ENCODE measurements around the gene PRTN3.

Gene PRTN3, protein sequence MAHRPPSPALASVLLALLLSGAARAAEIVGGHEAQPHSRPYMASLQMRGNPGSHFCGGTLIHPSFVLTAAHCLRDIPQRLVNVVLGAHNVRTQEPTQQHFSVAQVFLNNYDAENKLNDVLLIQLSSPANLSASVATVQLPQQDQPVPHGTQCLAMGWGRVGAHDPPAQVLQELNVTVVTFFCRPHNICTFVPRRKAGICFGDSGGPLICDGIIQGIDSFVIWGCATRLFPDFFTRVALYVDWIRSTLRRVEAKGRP

DNA sequence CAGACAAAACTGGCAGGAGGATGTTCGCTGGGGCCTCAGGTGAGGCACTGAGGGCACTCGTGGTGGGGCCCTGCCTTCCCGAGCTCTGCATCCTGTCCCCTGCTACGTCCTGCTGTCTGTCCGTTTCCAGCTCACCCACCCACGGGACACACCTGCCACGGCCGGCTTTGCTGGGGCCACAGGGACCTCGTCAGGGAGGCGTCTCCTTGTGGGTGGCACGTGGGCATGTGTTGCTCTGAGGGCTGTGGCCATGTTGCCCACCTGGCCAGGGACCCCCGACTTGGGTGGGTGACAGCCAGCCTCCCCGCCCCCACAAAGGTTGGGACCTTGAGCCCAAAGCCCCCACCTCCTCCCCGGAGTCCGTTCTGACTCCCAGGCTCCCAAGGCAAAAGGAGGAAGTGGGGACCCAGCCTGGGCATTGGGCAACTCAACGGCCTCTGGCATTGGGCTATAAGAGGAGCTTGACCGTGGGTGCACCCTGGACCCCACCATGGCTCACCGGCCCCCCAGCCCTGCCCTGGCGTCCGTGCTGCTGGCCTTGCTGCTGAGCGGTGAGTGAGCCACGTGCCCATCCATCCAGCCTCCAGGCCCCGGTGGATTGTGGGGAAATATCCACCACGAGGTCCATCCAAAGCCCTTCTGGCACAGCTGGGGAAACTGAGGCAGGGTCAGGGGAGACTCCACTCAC lies at the start of gene PRTN3:
Gene PRTN3, plus strand, starts transcription at position 481 of the 688 bp plus-strand sequence. Its CDS starts 10 bp downstream, at position 491.
- no peak for DNase-seq
- in situ Hi-C loops (cut with HindIII; ENCODE audit: low pct_ligation_motif_present, low pct_unique_long_range_greater_than_20kb, low sequenced_read_pairs): no loop called here

DNA sequence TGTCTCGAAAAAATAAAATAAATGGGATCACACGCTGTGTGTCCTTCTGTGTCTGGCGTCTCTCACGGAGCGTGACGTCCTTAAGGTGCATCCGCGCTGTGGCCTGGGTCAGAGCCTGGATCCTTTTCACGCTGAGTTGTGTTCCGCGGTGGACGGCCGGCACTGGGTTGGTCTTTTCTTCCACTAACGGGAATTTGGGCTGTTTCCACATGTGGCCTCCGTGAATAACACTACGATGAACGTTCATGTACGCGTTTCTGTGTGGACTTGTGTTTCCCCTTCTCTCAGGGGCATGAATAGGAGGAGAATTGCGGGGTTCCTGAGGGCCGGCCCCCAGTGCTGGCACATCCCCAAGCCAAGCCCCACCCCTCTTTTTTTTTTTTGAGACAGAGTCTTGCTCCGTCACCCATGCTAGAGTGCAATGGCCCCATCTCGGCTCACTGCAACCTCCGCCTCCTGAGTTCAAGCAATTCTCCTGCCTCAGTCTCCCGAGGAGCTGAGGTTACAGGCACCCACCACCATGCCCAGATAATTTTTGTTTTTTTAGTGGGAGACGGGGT lies 49.7 kb upstream of the PRTN3 start:
- in situ Hi-C loops (cut with HindIII; ENCODE audit: low pct_ligation_motif_present, low pct_unique_long_range_greater_than_20kb, low sequenced_read_pairs): no loop called here
- no peak for DNase-seq

DNA sequence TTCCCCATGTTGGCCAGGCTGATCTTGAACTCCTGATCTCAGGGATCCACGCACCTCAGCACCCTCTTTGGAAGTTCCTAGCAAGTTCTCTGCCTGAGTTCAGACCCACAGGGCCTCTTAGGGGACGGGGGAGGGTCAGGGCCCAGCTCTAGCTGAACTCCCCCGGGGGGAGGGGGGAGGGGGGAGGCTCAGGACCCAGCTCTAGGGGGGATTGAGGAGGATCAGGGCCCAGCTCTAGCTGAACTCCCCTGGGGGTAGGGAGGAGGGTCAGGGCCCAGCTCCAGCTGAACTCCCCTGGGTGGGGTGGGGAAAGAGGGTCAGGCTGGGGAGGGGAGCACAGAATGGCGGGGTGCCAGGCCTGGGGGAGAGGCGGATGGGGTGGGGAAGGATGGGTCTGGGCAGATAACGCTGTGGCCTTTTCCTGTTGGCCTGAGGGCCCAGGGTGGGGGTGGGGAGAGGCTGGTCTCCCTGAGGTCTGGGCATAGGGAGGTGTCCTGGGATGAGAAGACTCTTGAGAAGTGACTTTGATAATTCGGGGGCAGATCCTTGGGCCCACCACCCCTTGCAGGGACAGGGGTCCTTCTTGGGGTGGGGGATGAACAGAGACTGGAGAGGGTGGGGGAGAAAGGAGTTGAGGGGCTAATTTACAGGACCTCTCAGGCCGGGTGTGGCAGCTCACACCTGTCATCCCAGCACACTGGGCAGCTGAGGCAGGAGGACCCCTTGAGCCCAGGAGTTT lies 49.1 kb upstream of the PRTN3 start:
- in situ Hi-C loops (cut with HindIII; ENCODE audit: low pct_ligation_motif_present, low pct_unique_long_range_greater_than_20kb, low sequenced_read_pairs): no loop called here
- no peak for DNase-seq

DNA sequence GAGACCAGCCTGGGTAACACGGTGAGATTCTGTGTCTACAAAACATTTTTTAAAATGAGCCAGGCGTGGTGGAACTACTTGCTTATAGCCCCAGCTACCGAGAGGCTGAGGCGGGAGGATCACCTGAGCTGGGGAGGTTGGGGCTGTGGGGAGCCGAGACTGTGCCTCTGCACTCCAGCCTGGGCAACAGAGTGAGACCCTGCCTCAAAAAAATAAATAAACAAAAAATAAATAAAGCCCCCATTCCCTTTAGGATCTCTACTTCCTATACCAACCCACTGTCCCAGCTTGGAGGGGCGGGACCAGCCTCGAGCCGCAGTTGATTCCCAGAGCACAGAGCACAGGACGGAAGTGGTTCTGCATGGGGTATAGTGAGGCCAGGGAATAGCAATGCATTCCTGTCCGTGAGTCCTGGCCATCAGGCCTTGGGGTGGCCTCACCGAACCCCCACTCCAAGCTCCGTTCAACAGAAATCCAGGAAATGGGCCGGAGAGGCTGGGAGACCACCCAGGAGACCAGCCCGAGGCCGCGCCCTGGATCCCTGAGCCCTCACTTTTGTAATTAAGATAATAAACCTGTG lies 48.4 kb upstream of the PRTN3 start:
- no peak for DNase-seq
- in situ Hi-C loops (cut with HindIII; ENCODE audit: low pct_ligation_motif_present, low pct_unique_long_range_greater_than_20kb, low sequenced_read_pairs): no loop called here

DNA sequence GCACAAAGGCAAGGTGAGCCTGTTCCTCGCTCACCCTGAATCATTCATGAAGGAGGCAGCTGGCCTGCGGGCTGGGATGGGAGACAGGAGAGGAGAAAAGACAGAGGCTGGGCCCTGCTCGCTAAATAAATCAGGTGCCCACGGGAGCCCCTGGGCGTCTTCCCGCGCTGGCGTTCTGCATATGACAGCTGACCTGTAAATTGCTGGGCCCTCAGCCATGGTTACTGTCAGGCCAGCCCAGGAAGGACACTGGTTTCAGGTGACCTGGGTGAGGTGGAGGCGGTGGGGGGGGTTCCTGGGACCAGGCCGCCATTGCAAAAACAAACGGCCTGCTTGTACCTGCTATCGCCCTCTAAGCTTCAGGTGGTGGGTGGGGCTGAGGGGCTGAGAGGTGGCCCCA lies 47.0 kb upstream of the PRTN3 start:
- DNase-seq: no peak
- in situ Hi-C loops (cut with HindIII; ENCODE audit: low pct_ligation_motif_present, low pct_unique_long_range_greater_than_20kb, low sequenced_read_pairs): no loop called here

DNA sequence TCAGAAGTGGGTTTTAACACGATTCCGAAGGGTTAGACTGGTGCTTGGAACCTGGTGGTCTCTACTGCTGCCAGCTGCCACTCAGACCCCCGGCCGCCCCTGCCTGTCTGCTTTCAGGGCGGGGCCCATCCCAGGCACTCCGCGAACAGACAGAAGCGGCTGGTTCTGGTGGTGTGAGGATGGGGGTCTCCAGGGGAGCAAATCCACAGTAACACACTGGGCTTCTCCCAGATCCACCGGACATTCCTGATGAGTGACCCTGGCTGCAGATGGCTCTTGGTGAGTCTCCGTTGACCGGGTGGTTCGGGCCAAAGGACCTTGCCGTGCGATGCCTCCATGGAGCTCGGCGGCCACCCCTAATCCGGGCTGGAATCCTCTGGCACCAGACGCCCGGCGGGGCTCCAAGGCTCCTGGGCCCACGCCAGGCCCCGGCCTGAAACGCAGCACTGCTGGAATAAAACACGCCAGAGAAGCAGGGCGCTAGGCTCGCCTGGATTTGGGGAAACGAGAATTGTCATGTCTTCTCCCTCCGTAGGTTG lies 45.7 kb upstream of the PRTN3 start:
- DNase-seq: no peak
- in situ Hi-C loops (cut with HindIII; ENCODE audit: low pct_ligation_motif_present, low pct_unique_long_range_greater_than_20kb, low sequenced_read_pairs): no loop called here

DNA sequence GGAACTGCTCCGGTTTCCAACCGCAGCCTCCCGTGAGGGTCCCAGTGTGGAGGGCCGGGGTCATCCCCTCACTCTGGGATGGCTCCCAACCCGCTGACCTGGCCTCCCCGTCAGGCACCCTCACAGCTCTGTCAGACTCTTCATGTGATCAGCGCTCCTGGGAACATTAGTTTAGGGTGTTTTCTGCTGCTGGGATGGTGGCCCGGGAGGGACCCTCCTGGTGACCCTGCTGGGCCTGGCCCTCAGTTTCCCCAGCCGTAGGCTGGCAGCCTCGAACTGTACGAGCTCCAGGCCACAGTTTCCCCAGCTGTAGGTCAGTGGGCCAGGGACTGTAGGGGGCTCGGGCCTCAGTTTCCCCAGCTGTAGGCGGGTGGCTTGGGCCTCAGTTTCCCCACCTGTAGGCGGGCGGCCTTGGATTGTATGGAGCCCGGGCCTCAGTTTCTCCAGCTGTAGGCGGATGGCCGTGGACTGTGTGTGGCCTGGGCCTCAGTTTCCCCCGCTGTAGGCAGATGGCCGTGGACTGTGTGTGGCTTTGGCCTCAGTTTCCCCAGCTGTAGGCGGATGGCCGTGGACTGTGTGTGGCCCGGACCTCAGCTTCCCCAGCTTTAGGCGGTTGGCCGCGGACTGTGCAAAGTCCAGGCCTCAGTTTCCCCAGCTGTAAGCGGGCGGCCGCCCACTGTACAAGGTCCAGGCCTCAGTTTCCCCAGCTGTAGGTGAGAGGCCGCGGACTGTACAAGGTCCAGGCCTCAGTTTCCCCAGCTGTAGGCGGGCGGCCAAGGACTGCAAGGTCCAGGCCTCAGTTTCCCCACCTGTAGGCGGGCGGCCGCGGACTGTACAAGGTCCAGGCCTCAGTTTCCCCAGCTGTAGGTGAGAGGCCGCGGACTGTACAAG lies 44.9 kb upstream of the PRTN3 start:
- in situ Hi-C loops (cut with HindIII; ENCODE audit: low pct_ligation_motif_present, low pct_unique_long_range_greater_than_20kb, low sequenced_read_pairs): no loop called here
- no peak for DNase-seq

DNA sequence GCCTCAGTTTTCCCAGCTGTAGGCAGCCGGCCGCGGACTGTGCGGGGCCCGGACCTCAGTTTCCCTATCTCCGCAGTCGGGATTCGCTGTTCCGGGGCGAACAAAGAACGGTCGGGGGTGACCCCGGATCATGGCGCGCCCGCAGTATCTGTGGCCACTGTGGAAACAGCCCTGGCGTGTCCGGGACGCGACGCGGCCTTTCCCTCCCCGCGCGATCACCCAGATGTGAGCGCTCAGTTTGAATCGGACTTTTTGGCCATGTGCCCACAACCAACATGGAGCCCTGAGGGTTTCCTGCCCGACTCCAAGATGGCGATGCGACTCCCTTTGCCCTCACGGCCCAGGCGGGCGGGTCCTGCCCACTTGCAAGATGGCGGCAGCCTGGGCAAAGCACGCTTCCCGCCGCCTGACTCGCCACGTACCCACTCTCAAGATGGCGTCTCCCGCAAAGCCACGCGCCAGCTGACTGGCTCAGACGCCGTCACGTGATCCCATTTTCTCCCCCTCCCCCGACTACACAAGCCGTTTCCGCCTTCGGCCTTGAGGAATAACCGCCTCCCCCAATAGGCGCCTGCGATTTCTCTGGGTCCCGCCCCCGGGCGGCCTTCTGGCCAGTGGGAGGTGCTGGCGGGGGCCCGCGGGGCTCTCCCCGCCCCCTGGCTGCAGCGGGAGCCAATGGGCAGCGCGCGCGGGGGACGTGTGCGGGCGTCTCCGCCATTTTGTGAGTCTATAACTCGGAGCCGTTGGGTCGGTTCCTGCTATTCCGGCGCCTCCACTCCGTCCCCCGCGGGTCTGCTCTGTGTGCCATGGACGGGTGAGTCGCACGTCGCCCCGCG lies 43.9 kb upstream of the PRTN3 start, which contains the start of gene PTBP1:
Gene PTBP1, plus strand, starts transcription at position 761 of the 836 bp plus-strand sequence. Its CDS starts 46 bp downstream, at position 807.
- in situ Hi-C loops (cut with HindIII; ENCODE audit: low pct_ligation_motif_present, low pct_unique_long_range_greater_than_20kb, low sequenced_read_pairs): no loop called here
- DNase-seq: peak; percentile 99

DNA sequence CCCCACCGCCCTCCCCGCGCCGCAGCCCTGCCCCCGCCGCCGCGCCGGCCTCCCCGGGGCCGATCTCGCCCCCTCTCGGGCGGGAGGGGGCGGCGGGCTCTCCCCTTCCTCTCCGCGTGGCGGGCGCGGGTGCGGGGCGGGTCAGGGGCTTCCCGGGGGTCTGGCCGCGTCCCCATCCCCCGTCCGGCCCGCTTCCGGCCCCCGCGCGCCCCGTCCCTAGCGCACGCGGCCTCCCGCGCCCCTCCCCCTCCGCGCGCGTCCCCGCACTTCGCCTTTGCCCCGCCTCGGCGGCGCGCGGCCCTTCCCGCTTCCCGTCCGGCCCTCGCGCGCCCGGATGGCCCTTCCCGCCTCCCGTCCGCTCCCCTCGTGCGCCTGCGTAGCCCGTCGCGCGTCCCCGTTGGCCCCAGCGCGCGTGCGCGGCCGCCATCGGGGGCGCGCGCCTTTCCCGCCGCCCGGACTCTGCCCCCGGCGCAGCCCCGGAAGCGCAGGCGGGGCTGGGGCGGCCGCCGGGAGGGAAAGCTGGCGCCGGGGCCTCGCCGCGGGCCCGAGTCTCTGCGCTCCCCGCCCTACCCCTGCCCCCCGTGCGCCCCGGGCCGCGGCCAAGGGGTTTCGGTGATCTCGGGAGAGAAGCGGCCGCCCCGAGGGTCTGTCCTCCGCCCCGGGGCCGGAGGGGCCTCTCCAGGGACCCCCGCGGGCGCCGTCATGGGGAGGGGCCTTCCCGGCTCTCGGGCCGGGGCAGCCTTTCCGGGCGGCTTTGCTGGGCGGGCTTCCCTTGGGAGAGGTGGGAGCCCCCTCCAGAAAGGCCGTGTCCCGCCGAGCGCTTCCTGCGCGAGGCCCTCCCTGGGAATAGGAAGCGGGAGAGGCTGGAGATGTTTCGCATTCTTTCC lies 43.0 kb upstream of the PRTN3 start:
- peak; percentile 87 for DNase-seq
- in situ Hi-C loops (cut with HindIII; ENCODE audit: low pct_ligation_motif_present, low pct_unique_long_range_greater_than_20kb, low sequenced_read_pairs): no loop called here

DNA sequence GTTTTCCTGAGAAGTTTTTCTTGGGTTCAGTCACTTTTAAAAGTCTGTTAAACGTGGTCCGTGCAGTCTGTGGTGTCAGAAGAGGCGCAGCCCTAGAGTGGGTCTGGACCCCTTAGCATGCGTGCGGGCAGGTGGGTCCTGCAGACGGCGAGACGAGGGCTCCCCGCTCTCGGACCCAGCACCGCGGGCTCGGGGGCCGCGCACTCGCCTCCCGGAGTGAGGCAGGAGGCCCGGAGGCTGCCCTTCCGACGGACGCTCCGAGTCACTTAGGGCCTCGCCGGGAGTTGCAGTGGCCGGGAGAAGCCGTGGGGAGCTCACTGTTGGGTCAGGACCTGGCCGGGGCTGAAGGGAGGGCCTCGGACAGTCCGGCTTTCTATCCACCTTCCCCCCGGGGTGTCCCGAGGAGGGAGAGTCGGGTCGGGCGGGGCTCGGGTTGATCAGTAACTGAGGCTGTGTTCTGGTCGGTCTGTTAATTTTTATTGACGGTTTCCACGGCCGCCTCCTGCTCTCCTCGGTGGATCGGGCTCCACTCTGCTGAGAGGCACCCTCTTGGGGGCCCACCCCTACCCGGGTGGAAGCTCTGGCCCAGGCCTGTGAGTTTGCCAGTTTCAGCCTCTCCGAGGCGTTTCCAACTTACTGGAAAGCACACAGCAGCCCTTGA lies 42.3 kb upstream of the PRTN3 start:
- peak; percentile 78 for DNase-seq
- in situ Hi-C loops (cut with HindIII; ENCODE audit: low pct_ligation_motif_present, low pct_unique_long_range_greater_than_20kb, low sequenced_read_pairs): no loop called here

DNA sequence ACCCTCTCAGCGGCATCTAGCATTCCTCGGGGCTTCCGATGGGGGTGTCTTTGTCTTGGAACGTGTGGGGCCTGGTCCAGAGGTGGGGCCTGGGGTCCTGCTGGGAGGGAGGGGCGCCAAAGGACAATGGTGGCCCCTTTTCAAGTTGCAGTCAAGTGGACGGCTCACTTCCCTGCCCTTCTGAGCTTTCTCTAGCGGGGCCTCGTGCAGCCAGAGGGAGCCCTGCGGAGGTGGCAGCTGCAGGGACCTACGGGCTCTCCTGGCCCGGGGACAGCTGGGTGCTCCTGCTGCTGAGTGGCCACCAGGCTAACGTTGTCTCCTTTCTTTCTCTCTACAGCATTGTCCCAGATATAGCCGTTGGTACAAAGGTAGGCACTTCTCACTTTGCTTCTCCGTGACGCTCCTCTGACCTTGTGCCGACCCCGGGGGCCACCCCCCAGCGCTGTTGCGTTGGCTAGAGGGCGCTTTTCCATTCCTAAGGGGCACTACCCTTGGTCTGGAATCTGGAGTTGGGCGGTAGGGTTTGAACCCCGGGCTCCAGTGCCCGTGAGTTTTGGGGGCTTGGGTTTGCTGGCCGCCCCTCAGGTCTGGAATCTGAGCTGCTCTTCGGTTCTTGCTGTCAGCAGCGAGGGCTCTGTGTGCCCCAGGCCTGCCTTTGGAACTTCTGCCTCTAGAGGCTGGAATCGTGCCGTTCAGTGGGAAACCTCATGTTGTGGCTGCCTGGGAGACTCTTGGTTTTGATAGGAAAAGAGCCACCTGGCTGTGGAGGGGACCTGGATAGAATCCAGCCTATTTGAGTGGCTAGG lies 41.5 kb upstream of the PRTN3 start:
- DNase-seq: peak; percentile 33
- in situ Hi-C loops (cut with HindIII; ENCODE audit: low pct_ligation_motif_present, low pct_unique_long_range_greater_than_20kb, low sequenced_read_pairs): no loop called here

DNA sequence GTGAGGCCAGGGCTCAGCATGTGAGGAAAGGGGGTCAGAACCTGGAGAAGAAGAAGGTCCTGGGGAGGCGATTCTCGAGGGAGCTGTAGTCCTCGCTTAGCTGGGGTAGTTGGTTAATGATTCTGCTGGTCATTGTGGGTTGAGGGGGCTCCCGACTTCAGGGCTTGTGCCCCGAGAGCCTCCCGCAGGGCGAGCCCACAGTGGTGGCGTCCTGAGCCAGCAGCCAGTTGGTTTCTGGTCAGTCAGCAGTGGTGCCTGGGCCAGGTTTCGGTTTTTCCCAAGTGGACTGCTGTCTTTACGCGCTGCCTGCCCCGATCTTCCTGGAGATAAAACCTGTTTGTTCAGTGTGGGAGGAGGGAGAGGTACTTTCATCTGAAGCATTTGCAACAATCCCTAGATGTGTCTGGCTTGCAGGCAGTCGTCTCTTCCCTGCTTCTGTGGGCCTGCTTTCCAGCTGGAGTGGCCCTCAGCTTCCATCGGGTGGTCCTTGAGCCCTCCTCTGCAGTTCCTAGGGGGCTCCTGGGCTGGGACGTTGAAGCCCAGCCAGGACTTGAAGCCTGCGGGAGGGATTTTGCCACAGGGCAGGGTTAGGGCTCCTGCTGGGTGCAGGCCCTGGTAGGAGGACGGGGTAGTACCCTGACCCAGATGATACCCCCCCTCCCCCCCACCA lies 40.3 kb upstream of the PRTN3 start:
- DNase-seq: no peak
- in situ Hi-C loops (cut with HindIII; ENCODE audit: low pct_ligation_motif_present, low pct_unique_long_range_greater_than_20kb, low sequenced_read_pairs): no loop called here

DNA sequence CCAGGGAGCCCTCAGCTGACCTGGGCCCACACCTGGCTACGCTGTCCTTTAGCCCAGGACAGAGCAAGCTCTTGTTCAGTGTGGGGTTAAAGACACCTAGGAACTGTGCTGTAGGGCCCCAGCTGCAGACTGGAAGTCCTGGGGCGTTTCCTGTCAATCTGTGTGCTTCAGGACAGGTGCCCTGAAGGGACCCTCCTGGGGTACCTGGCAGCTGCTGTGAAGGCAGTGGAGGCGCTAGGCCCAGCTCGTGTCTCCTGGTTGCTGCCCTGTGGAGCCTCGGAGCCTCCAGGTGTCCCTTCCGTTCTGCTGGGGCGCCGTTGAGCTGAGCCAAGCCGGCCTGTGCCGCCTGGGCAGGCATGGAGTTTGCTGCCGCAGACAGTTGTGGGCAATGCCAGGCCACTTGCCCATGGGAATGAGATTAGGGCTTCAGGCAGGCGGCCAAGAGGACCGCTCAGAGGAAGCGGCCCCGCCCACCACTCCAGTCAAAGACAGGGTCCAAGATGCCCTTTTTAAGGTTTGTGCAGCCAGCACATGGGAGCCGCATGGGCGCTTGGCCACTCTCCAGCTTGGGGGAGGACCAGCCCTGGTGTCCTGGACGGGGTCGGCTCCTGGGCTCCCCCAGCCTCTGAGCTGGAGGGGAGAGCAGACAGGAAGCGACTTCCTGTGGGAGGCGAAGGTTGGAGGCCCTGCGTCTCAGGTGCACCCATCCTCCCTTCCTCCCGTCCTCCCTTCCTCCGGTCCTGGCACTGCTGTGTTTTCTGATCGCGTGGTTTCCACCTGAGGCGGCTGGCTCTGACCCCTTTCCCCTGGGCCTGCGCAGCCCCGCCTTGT lies 39.6 kb upstream of the PRTN3 start:
- in situ Hi-C loops (cut with HindIII; ENCODE audit: low pct_ligation_motif_present, low pct_unique_long_range_greater_than_20kb, low sequenced_read_pairs): no loop called here
- no peak for DNase-seq

Measured in ACHN (cell line).